HG02840 (cell line): ENCODE measurements around the gene NFKBIE.

Source experiments
- ATAC-seq: cut with Tn5 transposase; IDR thresholded peaks from one replicate; pipeline ENCODE4 v1.9.1; 2021; ENCODE audit warnings: mild to moderate bottlenecking, moderate library complexity, moderate number of reproducible peaks; ENCODE audit not compliant: unreplicated experiment, low FRiP score

Gene NFKBIE

GRCh38 chr6:44229376-44230033, 35.8 kb downstream of the NFKBIE start:
- no peak for ATAC-seq

GRCh38 chr6:44228836-44229235, 36.5 kb downstream of the NFKBIE start:
- no peak for ATAC-seq

- ATAC-seq: no peak
These were observed 36.9 kb downstream of the NFKBIE start for GRCh38 chr6:44228433-44228832.

GRCh38 chr6:44228031-44228430, 37.3 kb downstream of the NFKBIE start:
- no peak for ATAC-seq

GRCh38 chr6:44227148-44227793, 38.1 kb downstream of the NFKBIE start:
- ATAC-seq: no peak

GRCh38 chr6:44226368-44227147, 38.8 kb downstream of the NFKBIE start:
- no peak for ATAC-seq

GRCh38 chr6:44225579-44226325, 39.6 kb downstream of the NFKBIE start:
- ATAC-seq: no peak

- ATAC-seq: no peak
These were observed 40.4 kb downstream of the NFKBIE start for GRCh38 chr6:44224965-44225305.

GRCh38 chr6:44224029-44224964, 41.1 kb downstream of the NFKBIE start:
- ATAC-seq: no peak

GRCh38 chr6:44223319-44224028, 41.9 kb downstream of the NFKBIE start, which contains the start of gene SLC29A1:
Gene SLC29A1, plus strand, starts transcription at chr6:44223595. Its CDS starts 3,719 bp downstream, at chr6:44227314.
- no peak for ATAC-seq

- ATAC-seq: no peak
These were observed 42.6 kb downstream of the NFKBIE start for GRCh38 chr6:44222486-44223318.

GRCh38 chr6:44221961-44222335, 43.4 kb downstream of the NFKBIE start:
- ATAC-seq: no peak

GRCh38 chr6:44221291-44221960, 43.9 kb downstream of the NFKBIE start:
- ATAC-seq: peak; percentile 37

GRCh38 chr6:44220913-44221290, 44.4 kb downstream of the NFKBIE start:
- ATAC-seq: no peak

- no peak for ATAC-seq
These were observed 45.3 kb downstream of the NFKBIE start for GRCh38 chr6:44219815-44220784.

- peak; percentile 57 for ATAC-seq
These were observed 46.1 kb downstream of the NFKBIE start for GRCh38 chr6:44219053-44219814.
